H54 (cell line): ENCODE results near the gene PRSS38.
A peak's percentile ranks its signal among the peaks of the same experiment; 100 is the strongest.

Experiments
- DNase-seq: peaks from one replicate; pipeline ENCODE4 v3.0.0; 2011; ENCODE audit warnings: low spot score, mixed read lengths; ENCODE audit not compliant: insufficient read length
- FAIRE-seq: peaks from 3 replicates; lab custom pipeline; 2011; peaks lifted over from hg19 to GRCh38; lab: Jason Lieb, UNC
- POLR2A ChIP-seq: IDR thresholded peaks from 2 replicates; pipeline ENCODE4 v1.6.1; 2011; ENCODE audit warnings: low read depth, mild to moderate bottlenecking, low read length

PRSS38 gene

DNA sequence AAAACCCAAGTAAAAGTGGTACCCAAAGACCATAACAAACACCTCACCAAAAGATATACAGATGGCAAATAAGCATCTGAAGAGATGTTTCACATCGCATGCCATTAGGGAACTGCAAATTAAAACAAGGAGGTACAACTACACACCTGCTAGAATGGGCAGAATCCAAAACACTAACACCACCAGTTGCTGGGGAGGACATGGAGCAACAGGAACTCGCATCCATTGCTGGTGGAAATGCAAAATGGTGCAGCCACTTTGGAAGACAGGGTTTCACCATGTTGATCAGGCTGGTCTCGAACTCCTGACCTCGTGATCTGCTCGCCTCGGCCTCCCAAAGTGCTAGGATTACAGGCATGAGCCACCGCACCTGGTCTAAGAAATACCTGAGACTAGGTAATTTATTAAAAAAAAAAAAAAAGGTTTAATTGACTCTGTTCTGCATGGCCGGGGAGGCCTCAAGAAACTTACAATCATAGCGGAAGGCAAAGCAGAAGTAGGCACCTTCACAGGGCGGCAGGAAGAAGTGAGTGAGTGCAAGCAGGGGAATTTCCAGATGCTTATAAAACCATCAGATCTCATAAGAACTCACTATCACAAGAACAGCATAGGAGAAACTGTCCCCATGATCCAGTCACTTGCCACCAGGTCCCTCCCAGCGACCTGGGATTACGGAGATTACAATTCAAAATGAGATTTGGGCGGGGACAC, 30.2 kb upstream of the PRSS38 start:
- no peak for FAIRE-seq
- no peak for TF ChIP-seq POLR2A
- no peak for DNase-seq

DNA sequence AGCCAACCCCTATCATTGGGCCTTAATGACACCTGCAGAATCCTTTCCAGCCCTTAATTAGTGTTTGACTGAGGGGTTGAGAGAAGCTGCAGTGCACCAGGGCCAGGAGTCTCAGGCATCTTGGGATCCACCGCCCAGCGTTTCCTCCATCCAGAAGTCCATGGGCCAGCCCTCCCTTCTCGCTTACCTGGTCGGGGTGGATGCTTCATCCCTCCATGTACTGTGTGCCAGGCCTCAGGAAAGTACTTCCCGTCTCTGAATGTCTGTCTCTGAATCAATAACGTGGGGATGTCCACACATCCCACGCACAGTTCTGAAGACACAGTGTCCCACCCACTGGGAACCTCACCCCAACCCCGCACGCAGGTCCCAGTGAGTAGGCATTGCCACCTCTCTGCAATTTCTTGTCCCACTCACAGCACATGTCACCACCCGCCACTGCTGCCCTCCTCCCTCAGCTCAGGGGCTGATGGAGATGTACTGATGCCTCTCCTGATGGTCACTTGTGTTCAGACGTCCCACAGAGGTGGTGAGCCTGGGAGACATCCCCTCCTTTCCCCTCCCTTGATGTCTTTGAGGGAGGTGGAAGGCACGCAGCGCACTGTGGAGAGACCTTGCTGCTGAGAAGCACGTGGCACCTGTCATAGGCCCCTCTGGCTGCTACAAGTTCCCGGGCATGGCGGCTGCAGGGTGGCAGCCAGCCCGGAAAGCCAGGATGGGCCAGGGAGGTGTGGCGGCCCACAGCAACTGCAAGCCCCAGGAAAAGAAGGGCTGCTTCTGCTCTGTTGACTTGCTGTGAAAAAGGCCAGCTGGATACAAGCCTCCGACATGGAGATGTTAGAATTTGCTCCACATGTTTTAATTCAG, 29.4 kb upstream of the PRSS38 start:
- TF ChIP-seq POLR2A: no peak
- no peak for FAIRE-seq
- DNase-seq: no peak

DNA sequence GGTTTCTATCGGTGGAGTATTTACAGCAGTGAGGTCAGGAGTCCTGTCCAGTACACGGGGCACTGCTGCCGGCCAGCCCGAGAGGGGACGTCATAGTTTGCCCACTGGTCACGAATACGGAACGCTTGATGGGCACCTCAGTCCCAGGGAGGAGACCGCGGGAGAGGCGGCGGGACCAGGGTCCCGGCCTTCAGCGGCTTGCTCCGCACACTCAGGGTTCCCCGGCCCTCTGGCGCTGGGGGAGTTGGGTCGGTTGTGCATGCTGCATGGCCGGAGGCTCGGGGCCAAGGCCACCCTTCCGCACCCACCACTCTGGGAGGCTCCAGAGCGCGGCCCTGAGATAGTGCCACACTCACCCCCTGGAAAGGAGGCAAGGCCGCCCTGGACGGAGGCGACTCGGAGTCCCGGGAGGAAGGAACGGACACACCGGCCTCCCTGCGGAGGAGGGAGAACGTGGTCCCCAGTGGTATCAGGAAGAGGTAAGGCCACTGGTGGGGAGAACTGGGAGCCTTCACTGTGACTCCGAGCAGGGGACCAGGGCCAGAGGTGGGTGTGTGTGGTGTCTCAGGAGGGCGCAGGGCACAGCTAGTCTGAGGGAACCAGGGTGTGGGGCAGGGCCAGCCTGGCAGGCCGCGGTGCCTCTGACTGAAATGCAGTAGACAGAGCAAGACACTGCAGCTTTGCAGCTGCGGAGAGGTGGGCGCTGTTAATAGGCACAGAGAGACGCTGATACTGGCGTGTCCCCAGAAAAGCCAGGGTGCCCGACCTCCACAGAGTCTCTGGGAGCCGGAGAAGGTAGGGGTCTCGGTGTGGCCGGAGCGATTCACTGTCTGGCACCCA, 28.6 kb upstream of the PRSS38 start:
- FAIRE-seq (no peak), DNase-seq (no peak)
- no peak for TF ChIP-seq POLR2A

DNA sequence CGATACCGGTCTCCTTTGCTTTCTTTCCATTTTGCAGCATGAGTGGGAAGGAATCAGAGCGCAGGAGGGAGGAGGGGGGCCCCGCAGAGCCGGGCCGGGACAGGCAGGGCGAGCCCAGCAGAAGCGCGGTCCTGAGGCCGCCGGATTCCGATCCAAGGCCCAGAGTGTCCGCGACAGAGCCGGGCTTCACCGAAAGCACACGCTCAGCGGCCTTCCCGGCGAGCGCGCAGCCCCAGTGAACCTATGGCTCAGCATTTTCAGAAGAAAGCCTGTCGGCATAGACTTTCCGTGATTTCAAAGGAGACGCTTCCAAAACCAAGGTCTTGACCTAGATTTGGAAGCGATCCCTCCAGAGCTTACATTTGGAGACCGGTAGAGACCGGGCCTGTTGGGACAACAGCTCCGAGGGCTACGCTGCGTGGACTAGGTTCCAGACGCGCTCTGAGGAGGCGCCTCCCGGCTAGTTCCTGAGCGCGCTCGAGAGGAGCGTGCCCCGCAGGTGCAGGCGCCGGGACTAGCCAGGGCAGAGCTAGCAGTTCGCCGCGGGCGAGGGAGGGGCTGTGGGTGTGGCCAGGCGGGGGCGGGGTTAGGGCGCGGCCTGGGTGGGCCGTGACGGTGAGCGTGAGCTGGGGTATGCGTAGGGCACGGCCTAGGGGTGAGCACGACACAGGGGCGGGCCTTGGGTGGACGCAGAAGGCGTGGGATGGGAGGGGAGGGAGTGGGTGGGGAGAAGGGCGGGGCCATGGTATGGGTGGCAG, 27.8 kb upstream of the PRSS38 start:
- TF ChIP-seq POLR2A: peak; percentile 49; the same call in 1 of the 2 replicates
- FAIRE-seq (no peak), DNase-seq (peak; percentile 94)

DNA sequence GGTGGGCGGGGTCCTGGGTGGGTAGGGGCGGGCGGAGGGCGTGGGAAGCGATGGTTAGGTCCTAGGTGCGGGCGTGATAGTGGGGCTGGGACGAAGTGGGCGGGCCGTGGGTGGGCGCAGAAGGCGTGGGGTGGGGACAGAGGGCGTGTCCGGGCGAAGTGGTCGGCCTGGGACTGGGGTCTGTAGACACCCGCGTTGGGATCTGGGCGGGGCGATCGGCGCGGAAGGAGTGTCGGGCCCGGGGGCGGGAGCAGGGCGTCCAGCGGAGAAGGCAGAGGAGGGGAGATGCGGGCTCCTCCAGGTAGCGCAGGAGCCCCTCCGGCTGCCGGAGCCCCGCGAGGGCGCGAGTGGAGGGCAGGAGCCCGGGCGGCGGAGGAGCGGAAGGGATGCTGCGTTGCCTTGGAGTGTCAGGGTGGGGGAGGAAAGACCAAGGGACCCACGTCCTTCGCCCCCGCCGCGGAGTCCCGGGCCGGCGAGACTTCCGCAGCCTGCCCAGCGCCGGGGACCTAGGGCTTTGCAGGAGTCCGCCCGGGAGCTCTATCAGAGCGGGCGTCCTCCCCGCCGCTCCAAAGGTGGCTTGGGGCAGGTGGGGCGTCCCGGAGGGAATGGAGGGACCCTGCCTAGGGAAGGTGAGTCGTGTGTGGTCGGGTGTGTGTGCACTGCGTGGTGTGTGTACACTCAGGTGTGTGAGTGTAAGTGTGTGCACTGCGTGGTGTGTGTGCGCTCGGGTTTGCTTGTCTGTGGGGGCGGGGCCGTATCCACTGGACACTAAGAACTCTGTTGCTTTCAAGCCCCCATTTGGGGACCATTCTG, 27.0 kb upstream of the PRSS38 start:
- peak; percentile 25; the same call in 1 of the 2 replicates for TF ChIP-seq POLR2A
- FAIRE-seq (no peak), DNase-seq (peak; percentile 67)

DNA sequence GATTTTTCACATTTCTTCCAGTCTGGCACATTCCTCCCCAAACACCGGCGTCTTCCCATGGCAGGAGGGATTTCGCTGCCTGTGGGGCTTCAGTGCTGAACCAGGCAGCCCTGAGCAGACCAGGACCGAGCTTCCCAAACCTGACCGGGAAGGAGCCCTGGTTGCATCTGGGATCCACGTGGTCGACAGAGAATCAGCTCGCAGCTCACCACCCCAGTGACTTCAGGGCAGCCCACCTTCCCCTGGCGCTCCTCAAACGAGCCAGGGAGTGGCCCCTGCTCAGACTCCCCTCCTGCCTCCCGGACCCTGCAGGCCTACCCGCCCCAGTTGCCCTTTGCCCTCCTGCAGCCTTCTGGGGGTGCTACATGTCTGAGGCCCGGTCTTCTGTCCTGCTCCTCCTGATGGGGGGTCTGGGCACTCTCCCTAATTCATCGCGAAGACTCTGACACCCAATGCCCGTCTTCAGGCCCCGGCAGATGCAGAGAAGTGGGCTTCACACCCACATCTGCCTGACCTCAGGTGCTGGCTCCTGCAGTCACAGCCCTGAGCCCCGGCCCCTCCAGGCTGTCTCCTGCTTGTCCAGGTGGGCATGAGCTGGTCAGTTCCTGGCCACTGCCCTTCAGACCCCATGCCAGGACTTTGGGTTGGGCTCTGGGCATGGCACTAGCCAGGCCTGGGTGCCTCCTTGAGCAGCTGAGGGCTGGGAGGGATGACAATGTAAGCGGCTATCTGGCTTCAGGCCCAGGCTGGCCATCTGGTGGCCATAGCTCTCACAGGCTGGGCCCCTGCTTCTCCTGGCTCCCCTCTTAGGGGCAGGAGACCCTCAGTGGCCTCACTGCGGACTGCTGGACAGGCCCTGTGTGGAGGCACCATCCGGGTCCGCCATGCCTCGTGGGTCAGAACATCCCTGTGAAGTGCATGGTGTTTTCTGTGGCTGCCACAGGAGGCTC, 26.1 kb upstream of the PRSS38 start:
- no peak for FAIRE-seq

DNA sequence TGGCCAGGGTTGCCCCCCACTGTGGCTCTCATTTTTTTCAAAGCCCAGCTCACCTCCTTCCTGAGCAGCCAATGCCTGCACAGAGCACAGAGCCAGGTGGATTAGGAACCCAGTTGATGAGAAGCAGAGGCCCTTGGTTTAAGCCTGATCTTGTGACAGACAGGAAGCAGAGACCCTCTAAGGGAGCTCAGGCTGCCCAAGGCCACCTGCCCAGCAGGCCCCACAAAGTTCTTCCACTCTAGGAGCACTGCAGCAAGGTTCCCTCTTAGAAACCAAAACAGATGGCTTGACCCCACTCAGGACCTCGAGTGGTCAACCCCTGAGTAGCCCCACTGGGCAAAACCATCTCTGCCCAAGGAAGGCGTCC, 25.5 kb upstream of the PRSS38 start:
- FAIRE-seq (no peak), DNase-seq (no peak)
- no peak for TF ChIP-seq POLR2A

More for the DNA sequence above, 26.1 kb upstream of the PRSS38 start:
- DNase-seq: no peak
- no peak for TF ChIP-seq POLR2A

DNA sequence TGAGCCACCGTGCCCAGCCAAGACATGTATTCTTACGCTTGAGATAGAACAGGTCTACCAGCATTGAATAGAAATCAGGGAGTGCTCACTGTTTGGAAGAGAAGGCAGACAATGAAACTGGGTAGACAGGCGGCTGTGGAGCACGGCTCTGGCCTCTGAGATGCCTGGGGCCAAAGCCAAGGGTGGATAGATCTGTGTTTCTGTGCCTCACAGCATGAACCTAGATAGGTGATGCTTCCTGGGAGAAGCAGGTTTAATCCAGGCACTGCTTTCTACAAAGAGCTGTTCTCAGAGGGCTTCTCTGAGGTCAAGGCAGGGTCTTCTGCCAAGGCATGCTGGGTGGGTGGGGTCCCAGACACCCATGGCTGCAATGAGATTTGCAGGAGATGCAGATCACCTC, 24.6 kb upstream of the PRSS38 start:
- FAIRE-seq (no peak), DNase-seq (no peak)
- TF ChIP-seq POLR2A: no peak

DNA sequence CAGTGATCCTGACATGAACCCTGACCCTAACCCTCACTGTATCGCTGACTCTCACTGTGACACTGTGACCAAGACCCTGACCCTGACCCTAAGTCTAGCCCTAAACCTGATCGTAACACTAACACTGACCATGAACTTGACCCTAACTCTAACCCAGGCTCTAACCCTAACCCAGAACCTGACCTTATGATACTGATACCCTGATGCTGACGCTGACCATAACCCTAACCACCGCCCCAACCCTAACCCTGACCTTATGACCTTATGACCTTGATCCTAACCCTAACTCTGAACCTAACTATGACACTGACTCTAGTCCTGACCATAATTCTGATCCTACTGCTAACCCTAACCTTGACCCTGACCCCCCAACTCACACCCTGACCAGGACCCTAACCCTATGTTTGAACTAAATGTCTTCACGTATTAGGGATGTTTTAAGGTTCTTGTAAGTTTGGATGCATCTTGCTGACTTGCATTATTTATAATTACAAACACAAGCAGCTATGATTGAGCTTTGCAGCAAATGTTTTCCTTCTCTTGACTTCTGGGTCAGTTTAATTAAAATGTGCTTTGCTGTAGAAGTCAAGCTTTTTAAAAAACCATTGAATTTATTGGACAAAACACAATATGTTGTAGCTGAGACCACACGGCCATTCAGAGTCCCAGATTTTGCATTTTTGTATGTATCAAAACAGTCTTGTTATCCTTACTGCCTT, 23.9 kb upstream of the PRSS38 start:
- no peak for FAIRE-seq
- no peak for DNase-seq
- TF ChIP-seq POLR2A: no peak

DNA sequence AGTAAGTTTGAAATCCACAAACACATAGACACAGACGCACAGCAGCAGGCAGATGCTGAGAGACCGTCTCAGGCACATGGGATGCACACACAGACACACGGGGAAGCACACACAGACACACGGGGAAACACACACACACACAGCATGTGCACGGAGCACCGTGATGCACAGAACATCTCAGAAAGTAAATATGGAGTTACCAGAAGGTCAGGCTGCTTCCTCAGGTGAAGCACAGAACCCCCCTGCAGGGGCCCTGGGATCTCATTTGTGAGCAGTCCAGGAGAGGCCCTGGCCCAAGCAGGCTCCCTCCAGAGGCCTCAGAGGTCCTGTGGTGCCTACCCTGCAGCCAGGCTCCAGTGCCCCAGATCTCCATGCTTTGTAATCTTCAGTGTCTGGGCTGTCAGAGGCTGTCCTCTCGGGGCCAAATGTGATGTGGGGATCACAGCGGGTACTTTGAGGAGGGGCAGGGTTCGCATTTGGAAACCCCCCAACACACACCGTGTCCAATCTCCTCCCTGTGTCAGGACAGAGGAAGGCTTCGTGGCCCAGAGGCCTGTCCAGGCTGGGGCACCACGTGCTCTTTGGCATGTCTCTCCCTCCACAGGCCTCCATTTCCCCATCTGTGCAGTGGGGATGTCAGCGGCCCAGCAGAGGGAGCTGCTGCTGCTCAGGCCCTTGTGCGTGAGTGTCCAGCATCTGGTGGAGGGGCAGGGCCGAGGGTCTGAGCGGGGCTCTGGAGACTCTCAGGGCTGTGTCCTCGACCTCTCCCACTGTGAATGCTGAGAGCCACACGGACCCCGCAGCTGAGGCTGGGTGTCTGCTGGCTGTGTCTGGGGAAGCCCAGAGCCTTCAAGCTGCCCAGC, 23.0 kb upstream of the PRSS38 start:
- DNase-seq (no peak), FAIRE-seq (no peak)
- TF ChIP-seq POLR2A: no peak
